Pulmonary artery endothelial cell (primary cell): ENCODE data around the gene CEP57. TPM values are rescaled to one million over a fixed set of nuclear protein-coding genes. Genes with fewer than 3 reads are reported as not detected.
A peak's percentile ranks its signal among the peaks of the same experiment; 100 is the strongest.
"Not testable (repeated sequence)": the region's sequence is repeated elsewhere in the genome, so short reads cannot be mapped to it uniquely, and the experiment has no call there.

Experiments used
- DNase-seq: peaks from one replicate; pipeline ENCODE4 v3.0.0-alpha.2; 2011; ENCODE audit warnings: low read depth, low spot score
- total RNA-seq: library from RNA; depleted of rRNA; stranded (reverse); fragments of >200 nt; gene quantifications from 2 replicates; pipeline ENCODE4 v1.2.3, GENCODE V29; 2014

Gene CEP57
- total RNA-seq, 1 donor from 2014 or later = 33.2 TPM

- DNase-seq = no peak
Measured at GRCh38 chr11:95796501-95796900, 6.2 kb downstream of the CEP57 start.

GRCh38 chr11:95799546-95799945 lies 9.2 kb downstream of the CEP57 start:
- DNase-seq = no peak

GRCh38 chr11:95800438-95800837 lies 10.1 kb downstream of the CEP57 start:
- DNase-seq = no peak

GRCh38 chr11:95802806-95803205 lies 12.5 kb downstream of the CEP57 start:
- no peak for DNase-seq

- no peak for DNase-seq
Measured at GRCh38 chr11:95803973-95804372, 13.7 kb downstream of the CEP57 start.

- no peak for DNase-seq
Measured at GRCh38 chr11:95805869-95806268, 15.6 kb downstream of the CEP57 start.

- not testable (repeated sequence) for DNase-seq
Measured at GRCh38 chr11:95806464-95806863, 16.2 kb downstream of the CEP57 start.

GRCh38 chr11:95811052-95811451 lies 20.8 kb downstream of the CEP57 start:
- DNase-seq = not testable (repeated sequence)

- DNase-seq = no peak
Measured at GRCh38 chr11:95816037-95816436, 25.7 kb downstream of the CEP57 start.

- no peak for DNase-seq
Measured at GRCh38 chr11:95821640-95822039, 31.3 kb downstream of the CEP57 start.

- no peak for DNase-seq
Measured at GRCh38 chr11:95827696-95828095, 37.4 kb downstream of the CEP57 start.

- no peak for DNase-seq
Measured at GRCh38 chr11:95829580-95830259, 39.4 kb downstream of the CEP57 start.

GRCh38 chr11:95831198-95831883 lies 41.0 kb downstream of the CEP57 start:
- no peak for DNase-seq

GRCh38 chr11:95832763-95833162 lies 42.5 kb downstream of the CEP57 start:
- no peak for DNase-seq

- DNase-seq = no peak
Measured at GRCh38 chr11:95833378-95833777, 43.1 kb downstream of the CEP57 start.

- no peak for DNase-seq
Measured at GRCh38 chr11:95835351-95835750, 45.1 kb downstream of the CEP57 start.

- DNase-seq = peak; percentile 36
Measured at GRCh38 chr11:95835768-95836488, 45.6 kb downstream of the CEP57 start.

GRCh38 chr11:95845167-95845566 lies 54.9 kb downstream of the CEP57 start:
- DNase-seq = no peak

- peak; percentile 40 for DNase-seq
Measured at GRCh38 chr11:95849087-95849825, 59.0 kb downstream of the CEP57 start.

- no peak for DNase-seq
Measured at GRCh38 chr11:95850137-95850536, 59.8 kb downstream of the CEP57 start.

GRCh38 chr11:95853138-95853537 lies 62.8 kb downstream of the CEP57 start:
- no peak for DNase-seq

- no peak for DNase-seq
Measured at GRCh38 chr11:95853862-95854261, 63.6 kb downstream of the CEP57 start.
